Right forelimb (tissue), 1 donor: ENCODE data around the gene PCDHGB2.
"Not testable (repeated sequence)": the region's sequence is repeated elsewhere in the genome, so short reads cannot be mapped to it uniquely, and the experiment has no call there.

Experiments
- DNase-seq: peaks from one replicate; pipeline ENCODE4 v3.0.0-alpha.2; 2018

Gene PCDHGB2

DNA sequence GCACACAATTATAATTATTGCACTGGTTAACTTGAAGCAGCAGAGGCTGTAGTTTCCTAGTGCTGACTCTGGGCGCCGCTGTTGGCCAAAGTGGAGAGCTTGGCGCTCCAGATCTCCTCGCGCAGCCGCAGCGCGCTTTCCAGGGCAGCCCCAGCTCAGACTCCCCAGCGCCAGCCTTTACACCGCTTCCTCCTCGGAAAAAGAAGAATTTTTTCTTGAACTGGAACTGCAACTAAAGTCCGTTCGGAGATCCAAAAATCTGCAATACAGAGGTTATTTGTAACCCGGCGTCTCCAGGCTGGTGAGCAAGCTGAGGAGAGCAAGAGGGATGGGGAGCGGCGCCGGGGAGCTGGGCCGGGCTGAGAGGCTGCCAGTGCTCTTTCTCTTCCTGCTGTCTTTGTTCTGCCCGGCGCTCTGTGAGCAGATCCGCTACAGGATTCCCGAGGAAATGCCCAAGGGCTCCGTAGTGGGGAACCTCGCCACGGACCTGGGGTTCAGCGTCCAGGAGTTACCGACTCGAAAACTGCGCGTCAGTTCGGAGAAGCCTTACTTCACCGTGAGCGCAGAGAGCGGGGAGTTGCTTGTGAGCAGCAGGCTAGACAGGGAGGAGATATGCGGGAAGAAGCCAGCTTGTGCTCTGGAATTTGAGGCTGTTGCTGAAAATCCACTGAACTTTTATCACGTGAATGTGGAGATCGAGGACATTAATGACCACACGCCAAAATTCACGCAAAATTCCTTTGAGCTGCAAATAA, 27.9 kb downstream of the PCDHGB2 start, which contains the start of gene PCDHGB4:
Gene PCDHGB4, plus strand, starts transcription at position 142 of the 755 bp plus-strand sequence. Its CDS starts 187 bp downstream, at position 329.
- DNase-seq, result not testable (repeated sequence)

DNA sequence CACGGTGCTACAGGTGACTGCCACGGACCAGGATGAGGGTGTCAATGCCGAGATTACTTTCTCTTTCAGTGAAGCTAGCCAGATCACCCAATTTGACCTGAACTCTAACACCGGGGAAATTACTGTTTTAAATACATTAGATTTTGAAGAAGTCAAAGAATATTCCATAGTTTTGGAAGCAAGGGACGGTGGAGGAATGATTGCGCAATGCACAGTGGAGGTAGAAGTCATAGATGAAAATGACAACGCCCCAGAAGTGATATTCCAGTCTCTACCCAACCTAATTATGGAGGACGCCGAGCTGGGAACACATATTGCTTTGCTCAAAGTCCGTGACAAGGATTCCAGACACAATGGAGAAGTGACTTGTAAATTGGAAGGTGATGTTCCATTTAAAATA, 28.9 kb downstream of the PCDHGB2 start:
- no peak for DNase-seq

DNA sequence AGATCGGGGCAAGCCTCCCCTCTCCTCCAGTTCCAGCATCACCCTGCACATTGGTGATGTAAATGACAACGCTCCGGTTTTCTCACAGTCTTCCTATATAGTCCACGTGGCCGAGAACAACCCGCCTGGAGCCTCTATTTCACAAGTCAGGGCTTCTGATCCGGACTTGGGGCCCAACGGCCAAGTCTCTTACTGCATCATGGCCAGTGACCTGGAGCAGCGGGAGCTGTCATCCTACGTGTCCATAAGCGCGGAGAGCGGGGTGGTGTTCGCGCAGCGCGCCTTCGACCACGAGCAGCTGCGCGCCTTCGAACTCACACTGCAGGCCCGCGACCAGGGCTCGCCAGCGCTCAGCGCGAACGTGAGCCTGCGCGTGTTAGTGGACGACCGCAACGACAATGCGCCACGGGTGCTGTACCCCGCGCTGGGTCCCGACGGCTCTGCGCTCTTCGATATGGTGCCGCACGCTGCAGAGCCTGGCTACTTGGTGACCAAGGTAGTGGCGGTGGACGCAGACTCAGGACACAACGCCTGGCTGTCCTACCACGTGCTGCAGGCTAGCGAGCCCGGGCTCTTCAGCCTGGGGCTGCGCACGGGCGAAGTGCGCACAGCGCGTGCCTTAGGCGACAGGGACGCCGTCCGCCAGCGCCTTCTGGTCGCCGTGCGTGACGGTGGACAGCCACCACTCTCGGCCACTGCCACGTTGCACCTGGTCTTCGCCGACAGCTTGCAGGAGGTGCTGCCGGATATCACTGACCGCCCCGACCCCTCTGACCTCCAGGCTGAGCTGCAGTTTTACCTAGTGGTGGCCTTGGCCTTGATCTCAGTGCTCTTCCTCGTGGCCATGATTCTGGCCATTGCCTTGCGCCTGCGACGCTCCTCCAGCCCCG, 29.6 kb downstream of the PCDHGB2 start:
- DNase-seq, result no peak

GRCh38 chr5:141392429-141393198, 32.8 kb downstream of the PCDHGB2 start, which contains the start of gene PCDHGA8:
Gene PCDHGA8, plus strand, starts transcription at chr5:141392633. Its CDS starts 181 bp downstream, at chr5:141392814.
- DNase-seq, result no peak

- no peak for DNase-seq
Measured at GRCh38 chr5:141393267-141393666, 33.5 kb downstream of the PCDHGB2 start.

GRCh38 chr5:141394401-141395187, 34.8 kb downstream of the PCDHGB2 start:
- not testable (repeated sequence) for DNase-seq

- DNase-seq, result not testable (repeated sequence)
Measured at GRCh38 chr5:141397756-141398551, 38.2 kb downstream of the PCDHGB2 start, which contains the start of gene PCDHGB5. Gene PCDHGB5, plus strand, starts transcription at chr5:141397947. Its CDS starts 181 bp downstream, at chr5:141398128.

GRCh38 chr5:141398608-141399007, 38.8 kb downstream of the PCDHGB2 start:
- no peak for DNase-seq

DNA sequence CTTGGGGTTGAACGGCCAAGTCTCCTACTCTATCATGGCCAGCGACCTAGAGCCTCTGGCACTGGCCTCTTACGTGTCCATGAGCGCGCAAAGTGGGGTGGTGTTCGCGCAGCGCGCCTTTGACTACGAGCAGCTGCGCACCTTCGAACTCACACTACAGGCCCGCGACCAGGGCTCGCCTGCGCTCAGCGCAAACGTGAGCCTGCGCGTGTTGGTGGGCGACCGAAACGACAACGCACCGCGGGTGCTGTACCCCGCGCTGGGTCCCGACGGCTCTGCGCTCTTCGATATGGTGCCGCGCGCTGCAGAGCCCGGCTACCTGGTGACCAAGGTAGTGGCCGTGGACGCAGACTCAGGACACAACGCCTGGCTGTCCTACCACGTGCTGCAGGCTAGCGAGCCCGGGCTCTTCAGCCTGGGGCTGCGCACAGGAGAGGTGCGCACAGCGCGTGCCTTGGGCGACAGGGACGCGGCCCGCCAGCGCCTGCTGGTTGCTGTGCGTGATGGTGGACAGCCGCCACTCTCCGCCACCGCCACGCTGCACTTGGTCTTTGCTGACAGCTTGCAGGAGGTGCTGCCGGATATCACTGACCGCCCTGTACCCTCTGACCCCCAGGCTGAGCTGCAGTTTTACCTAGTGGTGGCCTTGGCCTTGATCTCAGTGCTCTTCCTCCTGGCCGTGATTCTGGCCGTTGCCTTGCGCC, 39.9 kb downstream of the PCDHGB2 start:
- no peak for DNase-seq

DNA sequence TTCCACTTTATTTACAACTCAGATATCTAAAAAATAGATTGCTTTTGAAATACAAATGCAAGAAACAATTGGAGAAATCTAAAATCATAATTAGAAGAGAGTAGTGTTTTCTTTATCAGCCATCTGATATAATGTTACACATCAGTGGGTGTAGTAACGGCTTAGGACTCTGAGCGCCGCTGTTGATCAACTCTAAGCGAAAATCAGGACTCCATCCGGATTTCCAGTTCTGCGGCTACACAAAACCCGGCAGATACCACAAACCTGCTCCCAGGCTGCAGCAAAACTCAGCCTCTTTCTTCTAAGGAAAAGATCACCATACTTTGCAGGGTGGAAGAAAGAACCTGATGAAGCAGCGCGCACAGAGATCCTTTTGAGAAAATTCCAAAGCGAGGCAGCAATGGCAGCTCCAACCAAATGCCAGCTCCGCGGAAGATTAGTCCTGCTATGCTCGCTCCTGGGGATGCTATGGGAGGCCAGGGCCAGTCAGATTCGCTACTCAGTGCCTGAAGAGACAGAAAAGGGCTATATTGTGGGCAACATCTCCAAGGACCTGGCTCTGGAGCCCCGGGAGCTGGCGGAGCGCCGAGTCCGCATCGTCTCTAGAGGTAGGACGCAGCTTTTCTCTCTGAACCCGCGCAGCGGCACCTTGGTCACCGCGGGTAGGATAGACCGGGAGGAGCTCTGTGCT, 42.9 kb downstream of the PCDHGB2 start, which contains the start of gene PCDHGA9:
Gene PCDHGA9, plus strand, starts transcription at position 226 of the 691 bp plus-strand sequence. Its CDS starts 175 bp downstream, at position 401.
- no peak for DNase-seq

DNA sequence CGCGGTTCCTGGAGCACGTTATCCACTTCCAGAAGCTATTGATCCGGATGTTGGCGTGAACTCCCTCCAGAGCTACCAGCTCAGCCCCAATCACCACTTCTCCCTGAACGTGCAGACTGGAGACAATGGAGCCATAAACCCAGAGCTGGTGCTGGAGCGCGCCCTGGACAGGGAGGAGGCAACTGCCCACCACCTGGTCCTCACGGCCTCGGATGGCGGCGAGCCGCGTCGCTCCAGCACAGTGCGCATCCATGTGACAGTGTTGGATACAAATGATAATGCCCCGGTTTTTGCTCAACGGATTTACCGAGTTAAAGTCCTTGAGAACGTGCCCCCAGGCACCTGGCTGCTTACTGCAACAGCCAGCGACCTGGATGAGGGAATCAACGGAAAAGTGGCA, 43.6 kb downstream of the PCDHGB2 start:
- no peak for DNase-seq

- DNase-seq, result not testable (repeated sequence)
Measured at GRCh38 chr5:141407790-141408505, 48.2 kb downstream of the PCDHGB2 start, which contains the start of gene PCDHGB6. Gene PCDHGB6, plus strand, starts transcription at chr5:141408021. Its CDS starts 182 bp downstream, at chr5:141408203.

- DNase-seq, result no peak
Measured at GRCh38 chr5:141409598-141410306, 50.0 kb downstream of the PCDHGB2 start.

DNA sequence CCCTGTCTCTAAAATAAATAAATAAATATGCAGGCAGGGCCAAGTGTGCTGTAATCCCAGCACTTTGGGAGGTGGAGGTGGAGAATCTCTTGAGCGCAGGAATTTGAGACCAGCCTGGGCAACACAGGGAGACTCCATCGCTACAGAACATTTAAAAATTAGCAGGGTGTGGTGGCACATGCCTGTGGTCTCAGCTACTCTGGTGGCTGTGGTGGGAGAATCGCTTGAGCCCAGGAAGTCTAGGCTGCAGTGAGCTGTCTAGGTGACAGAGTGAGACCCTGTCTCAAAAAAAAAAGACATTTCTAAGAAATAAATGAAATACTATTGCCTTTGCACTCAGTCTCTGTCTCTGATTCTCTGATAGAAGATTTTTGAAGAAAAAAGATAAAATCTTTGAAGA, 51.8 kb downstream of the PCDHGB2 start:
- DNase-seq, result no peak
